ENCODE results near the gene UVSSA. TPM values are rescaled to one million over a fixed set of nuclear protein-coding genes. Genes with fewer than 3 reads are reported as not detected.
A peak's percentile ranks its signal among the peaks of the same experiment; 100 is the strongest.

UVSSA gene
- total RNA-seq, 1 experiment from 2014 or later = 26.3 TPM

DNA sequence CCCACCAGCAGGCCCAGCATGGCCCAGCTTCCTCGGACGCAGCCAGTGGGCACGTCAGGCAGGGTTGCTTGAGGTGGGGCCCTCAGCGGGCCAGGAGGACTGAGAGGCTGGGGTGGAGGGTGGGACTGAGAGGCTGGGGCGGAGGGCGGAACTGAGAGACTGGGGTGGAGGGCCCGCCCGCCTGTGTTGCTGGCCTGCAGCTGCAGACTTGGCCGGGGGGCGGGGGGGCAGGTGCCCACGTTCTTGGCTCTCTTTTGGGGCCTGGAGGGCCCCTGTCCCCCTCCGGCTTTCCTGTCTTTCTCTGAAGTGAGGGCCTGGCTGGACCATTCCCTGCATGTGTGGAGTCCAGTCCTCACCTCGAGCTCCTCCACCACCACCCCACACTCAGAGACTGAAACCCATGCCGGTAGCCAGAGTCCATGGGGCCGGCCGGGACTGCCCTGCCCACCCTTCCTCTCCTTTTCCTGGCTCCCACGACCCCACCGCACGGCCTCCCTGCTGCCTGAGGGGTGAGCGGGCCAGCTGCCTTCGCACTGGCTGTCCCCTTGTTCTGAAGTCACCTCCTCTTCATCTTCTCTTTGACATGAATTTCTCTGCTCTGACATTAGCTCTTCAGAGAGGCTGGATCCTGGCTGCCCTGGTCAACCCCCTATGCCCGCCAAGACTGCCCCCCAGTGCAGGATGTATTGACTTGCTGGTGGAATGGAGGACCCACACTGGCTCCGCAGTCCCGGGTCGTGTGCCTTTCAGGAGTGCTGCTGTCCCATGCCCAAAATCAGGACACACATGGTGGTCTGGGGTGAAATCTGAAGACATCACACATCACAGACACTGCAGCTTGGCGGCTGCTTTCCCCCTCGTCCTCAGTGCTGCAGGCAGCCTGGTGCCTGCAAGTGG lies 69.3 kb downstream of the UVSSA start:
- intact Hi-C loops (cut with micrococcal nuclease; ENCODE audit: unreplicated experiment) = no loop called here
- Histone ChIP-seq H3K9me3 (no peaks in the 10 kb centered on the region), H3K27me3 (replicated peaks; ENCODE audit: control insufficient read depth, insufficient read depth, low read length) (no peaks in the 10 kb centered on the region), H3K4me3 (ENCODE audit: low read depth, low read length) (no peak overlapping the region), H3K36me3 (ENCODE audit: control insufficient read depth, insufficient read depth, low read length) (no peaks in the 10 kb centered on the region), H3K4me1 (no peaks in the 10 kb centered on the region)
- Mint-ChIP-seq H3K4me1 (ENCODE audit: low read depth, unreplicated experiment) (no peaks in the 10 kb centered on the region), H3K36me3 (ENCODE audit: insufficient read depth, unreplicated experiment) (peaks cover 6% of the 10 kb centered on the region), H3K27me3 (ENCODE audit: insufficient read depth, unreplicated experiment) (peaks cover 4% of the 10 kb centered on the region), H3K27ac (ENCODE audit: unreplicated experiment) (no peak overlapping the region), H3K4me3 (ENCODE audit: unreplicated experiment) (no peak overlapping the region), H3K9me3 (ENCODE audit: unreplicated experiment) (no peaks in the 10 kb centered on the region)
- DNase-seq = no peak
- ChIA-PET POLR2A (no interaction called here), CTCF (no interaction called here)
- TF ChIP-seq, protein P1, sequence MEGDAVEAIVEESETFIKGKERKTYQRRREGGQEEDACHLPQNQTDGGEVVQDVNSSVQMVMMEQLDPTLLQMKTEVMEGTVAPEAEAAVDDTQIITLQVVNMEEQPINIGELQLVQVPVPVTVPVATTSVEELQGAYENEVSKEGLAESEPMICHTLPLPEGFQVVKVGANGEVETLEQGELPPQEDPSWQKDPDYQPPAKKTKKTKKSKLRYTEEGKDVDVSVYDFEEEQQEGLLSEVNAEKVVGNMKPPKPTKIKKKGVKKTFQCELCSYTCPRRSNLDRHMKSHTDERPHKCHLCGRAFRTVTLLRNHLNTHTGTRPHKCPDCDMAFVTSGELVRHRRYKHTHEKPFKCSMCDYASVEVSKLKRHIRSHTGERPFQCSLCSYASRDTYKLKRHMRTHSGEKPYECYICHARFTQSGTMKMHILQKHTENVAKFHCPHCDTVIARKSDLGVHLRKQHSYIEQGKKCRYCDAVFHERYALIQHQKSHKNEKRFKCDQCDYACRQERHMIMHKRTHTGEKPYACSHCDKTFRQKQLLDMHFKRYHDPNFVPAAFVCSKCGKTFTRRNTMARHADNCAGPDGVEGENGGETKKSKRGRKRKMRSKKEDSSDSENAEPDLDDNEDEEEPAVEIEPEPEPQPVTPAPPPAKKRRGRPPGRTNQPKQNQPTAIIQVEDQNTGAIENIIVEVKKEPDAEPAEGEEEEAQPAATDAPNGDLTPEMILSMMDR (IDR thresholded peaks at IDR 0.05; ENCODE audit: insufficient read depth in 1 of 2, low read depth in 1 of 2, low read length in 1 of 2, severe bottlenecking in 1 of 2, unreplicated experiment in 1 of 2) = no peak
- no TSS peak for BruUV-seq (replicated peaks)

DNA sequence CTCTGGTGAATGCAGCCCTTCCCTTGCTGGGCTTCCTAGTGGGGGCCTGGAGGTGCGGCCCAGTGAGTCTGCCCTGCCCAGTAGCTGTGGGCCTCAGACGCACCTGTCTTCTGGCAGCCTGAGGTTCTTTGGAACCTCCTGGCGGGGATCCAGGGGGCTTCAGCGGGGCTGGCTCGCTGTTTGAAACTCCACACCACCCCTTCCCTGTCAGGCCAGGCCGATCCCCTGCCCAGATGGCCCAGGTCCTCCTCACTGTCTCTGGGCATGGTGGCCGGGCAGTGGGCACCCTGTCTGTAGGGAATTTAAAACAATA lies 69.9 kb downstream of the UVSSA start:
- no peak overlapping the region for H3K4me3 Mint-ChIP-seq (ENCODE audit: unreplicated experiment)
- Histone ChIP-seq H3K36me3 (ENCODE audit: control insufficient read depth, insufficient read depth, low read length) (no peaks in the 10 kb centered on the region), H3K4me3 (ENCODE audit: low read depth, low read length) (no peak overlapping the region), H3K4me1 (no peaks in the 10 kb centered on the region), H3K9me3 (no peaks in the 10 kb centered on the region), H3K27me3 (replicated peaks; ENCODE audit: control insufficient read depth, insufficient read depth, low read length) (no peaks in the 10 kb centered on the region)
- POLR2A ChIA-PET = no interaction called here
- H3K27ac Mint-ChIP-seq (ENCODE audit: unreplicated experiment) = no peak overlapping the region
- BruUV-seq (replicated peaks) = no TSS peak
- peaks cover 4% of the 10 kb centered on the region for H3K27me3 Mint-ChIP-seq (ENCODE audit: insufficient read depth, unreplicated experiment)
- no peaks in the 10 kb centered on the region for H3K4me1 Mint-ChIP-seq (ENCODE audit: low read depth, unreplicated experiment)
- no peak for DNase-seq
- TF ChIP-seq, protein P1 (IDR thresholded peaks at IDR 0.05; ENCODE audit: insufficient read depth in 1 of 2, low read depth in 1 of 2, low read length in 1 of 2, severe bottlenecking in 1 of 2, unreplicated experiment in 1 of 2) = no peak
- H3K36me3 Mint-ChIP-seq (ENCODE audit: insufficient read depth, unreplicated experiment) = peaks cover 3% of the 10 kb centered on the region
- H3K9me3 Mint-ChIP-seq (ENCODE audit: unreplicated experiment) = no peaks in the 10 kb centered on the region
- CTCF ChIA-PET = interaction anchor here (1.0 kb wide), 1 partner anchor 70 kb away, joined by 3 read pairs; no protein-coding TSS in a partner anchor
- intact Hi-C loops (cut with micrococcal nuclease; ENCODE audit: unreplicated experiment) = no loop called here

DNA sequence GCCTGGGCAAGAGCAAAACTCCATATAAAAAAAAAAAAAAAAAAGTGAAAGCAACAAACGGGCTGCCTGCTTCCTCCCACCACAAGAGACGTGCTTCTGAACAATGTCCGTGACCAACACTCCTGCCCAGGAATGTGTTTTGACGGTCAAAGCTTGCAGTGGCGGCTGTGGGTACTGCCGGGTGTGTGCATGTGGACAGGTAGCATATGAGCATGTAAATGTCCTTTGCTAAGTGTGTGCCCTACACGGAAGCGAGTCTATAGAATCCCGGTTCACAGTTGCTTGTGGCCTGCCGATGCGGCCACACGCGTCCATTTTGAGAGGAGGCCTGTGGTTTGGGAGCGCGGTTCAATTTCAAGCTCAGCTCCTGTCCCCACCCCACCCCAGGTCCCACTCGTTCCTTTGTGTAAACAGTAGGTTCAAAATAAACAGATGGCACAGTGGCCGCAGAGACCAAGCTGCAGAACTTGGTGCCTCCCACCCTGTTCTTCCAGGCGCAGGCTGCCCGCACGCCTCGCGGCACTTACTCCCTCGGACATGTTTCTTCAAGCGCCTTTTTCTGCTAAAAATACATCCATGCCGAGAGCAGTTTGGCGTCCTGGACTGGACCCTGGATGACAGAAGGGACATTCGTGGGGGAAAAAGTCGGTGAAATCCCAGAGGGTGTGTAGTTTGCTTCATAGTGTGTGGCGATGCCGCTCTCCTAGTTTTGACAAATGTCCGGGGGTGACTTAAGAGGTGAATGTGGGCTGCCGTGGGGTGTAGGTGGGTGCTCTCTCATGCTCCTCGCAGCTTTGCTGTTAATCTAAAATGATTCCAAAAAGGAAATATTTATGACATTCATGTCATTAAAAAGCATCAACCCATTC lies 70.7 kb downstream of the UVSSA start:
- BruUV-seq (replicated peaks) = no TSS peak
- no peak overlapping the region for H3K4me3 Mint-ChIP-seq (ENCODE audit: unreplicated experiment)
- no peaks in the 10 kb centered on the region for H3K4me1 Mint-ChIP-seq (ENCODE audit: low read depth, unreplicated experiment)
- Histone ChIP-seq H3K4me3 (ENCODE audit: low read depth, low read length) (no peak overlapping the region), H3K27me3 (replicated peaks; ENCODE audit: control insufficient read depth, insufficient read depth, low read length) (no peaks in the 10 kb centered on the region), H3K36me3 (ENCODE audit: control insufficient read depth, insufficient read depth, low read length) (no peaks in the 10 kb centered on the region), H3K4me1 (no peaks in the 10 kb centered on the region), H3K9me3 (no peaks in the 10 kb centered on the region)
- H3K27me3 Mint-ChIP-seq (ENCODE audit: insufficient read depth, unreplicated experiment) = peaks cover 6% of the 10 kb centered on the region
- ChIA-PET POLR2A (no interaction called here), CTCF (interaction anchor here (1.0 kb wide), 1 partner anchor 71 kb away, joined by 3 read pairs; no protein-coding TSS in a partner anchor)
- no peaks in the 10 kb centered on the region for H3K9me3 Mint-ChIP-seq (ENCODE audit: unreplicated experiment)
- H3K36me3 Mint-ChIP-seq (ENCODE audit: insufficient read depth, unreplicated experiment) = no peaks in the 10 kb centered on the region
- DNase-seq = peak; percentile 53 to 59
- no peak overlapping the region for H3K27ac Mint-ChIP-seq (ENCODE audit: unreplicated experiment)
- intact Hi-C loops (cut with micrococcal nuclease; ENCODE audit: unreplicated experiment) = no loop called here
- TF ChIP-seq, protein P1 (IDR thresholded peaks at IDR 0.05; ENCODE audit: insufficient read depth in 1 of 2, low read depth in 1 of 2, low read length in 1 of 2, severe bottlenecking in 1 of 2, unreplicated experiment in 1 of 2) = no peak
